WTC11 (cell line): ENCODE results near the gene ZNF710.

Experiments
- CREB1 ChIP-seq: sonication (generic); formaldehyde crosslinking; IDR thresholded peaks from 2 replicates; pipeline ENCODE4 v1.8.0; 2023; ENCODE audit warnings: mild to moderate bottlenecking, missing genetic modification reagents
- JUN ChIP-seq: sonication (generic); formaldehyde crosslinking; IDR thresholded peaks from 2 replicates; pipeline ENCODE4 v1.8.0; 2023; ENCODE audit warnings: mild to moderate bottlenecking, missing genetic modification reagents
- NFYB ChIP-seq: sonication (generic); formaldehyde crosslinking; conservative IDR thresholded peaks from 2 replicates; pipeline ENCODE4 v1.8.0; 2022; ENCODE audit warnings: low read depth, missing genetic modification reagents
- ZNF138 ChIP-seq: sonication (generic); formaldehyde crosslinking; conservative IDR thresholded peaks from 2 replicates; pipeline ENCODE4 v1.8.1; 2022; ENCODE audit warnings: mild to moderate bottlenecking, moderate library complexity, missing genetic modification reagents
- ZNF396 ChIP-seq: fragments of 250-450 bp; sonication (Bioruptor Pico); IDR thresholded peaks from 2 replicates; pipeline ENCODE4 v1.8.0; 2021; ENCODE audit warnings: mild to moderate bottlenecking, moderate library complexity, borderline replicate concordance
- TF ChIP-seq, protein P1 (sequence below): fragments of 200-600 bp; IDR thresholded peaks from 2 replicates; pipeline ENCODE4 v1.8.0; 2022; ENCODE audit warnings: antibody characterized with exemption
- TF ChIP-seq, protein P2 (sequence below): sonication (generic); formaldehyde crosslinking; IDR thresholded peaks from 2 replicates; pipeline ENCODE4 v1.8.0; 2022; ENCODE audit warnings: missing genetic modification reagents
- TF ChIP-seq, protein P3 (sequence below): sonication (generic); formaldehyde crosslinking; conservative IDR thresholded peaks from 2 replicates; pipeline ENCODE4 v1.8.1; 2022; ENCODE audit warnings: mild to moderate bottlenecking, missing genetic modification reagents
- TF ChIP-seq, protein P4 (sequence below): sonication (generic); formaldehyde crosslinking; IDR thresholded peaks from 2 replicates; pipeline ENCODE4 v1.8.0; 2022; ENCODE audit warnings: mild to moderate bottlenecking, missing genetic modification reagents
- TF ChIP-seq, protein P5 (sequence below): sonication (generic); formaldehyde crosslinking; IDR thresholded peaks from 2 replicates; pipeline ENCODE4 v1.8.1; 2022; ENCODE audit warnings: mild to moderate bottlenecking, moderate library complexity, missing genetic modification reagents
- TF ChIP-seq, protein P6 (sequence below): sonication (generic); formaldehyde crosslinking; IDR thresholded peaks from 2 replicates; pipeline ENCODE4 v1.8.1; 2023; ENCODE audit warnings: mild to moderate bottlenecking, missing genetic modification reagents, moderate library complexity

DNA sequence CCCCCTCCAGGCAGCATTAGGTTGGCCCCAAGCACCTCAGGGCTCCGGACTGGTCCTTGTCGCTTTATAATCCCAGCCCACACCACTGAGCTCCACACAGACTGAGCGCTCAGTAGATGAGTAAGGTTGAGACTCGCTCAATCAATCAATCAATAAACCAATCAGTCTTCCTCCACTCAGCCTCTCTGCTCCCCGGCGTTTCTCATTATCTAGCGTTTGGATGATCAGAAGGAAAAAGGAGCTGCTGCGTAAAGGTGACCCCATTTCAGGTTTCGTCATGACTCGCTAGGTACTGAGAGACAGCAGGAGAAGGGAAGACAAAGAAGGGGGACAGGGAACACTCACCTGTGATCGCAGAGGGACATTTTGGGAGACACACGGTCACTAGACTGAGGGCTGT is 41.2 kb downstream of the ZNF710 start:
- TF ChIP-seq NFYB (CRISPR knock-in tag) (no peak), JUN (no peak), ZNF396 (CRISPR knock-in tag) (no peak), ZNF138 (CRISPR knock-in tag) (no peak), CREB1 (no peak)
- TF ChIP-seq, protein P1, sequence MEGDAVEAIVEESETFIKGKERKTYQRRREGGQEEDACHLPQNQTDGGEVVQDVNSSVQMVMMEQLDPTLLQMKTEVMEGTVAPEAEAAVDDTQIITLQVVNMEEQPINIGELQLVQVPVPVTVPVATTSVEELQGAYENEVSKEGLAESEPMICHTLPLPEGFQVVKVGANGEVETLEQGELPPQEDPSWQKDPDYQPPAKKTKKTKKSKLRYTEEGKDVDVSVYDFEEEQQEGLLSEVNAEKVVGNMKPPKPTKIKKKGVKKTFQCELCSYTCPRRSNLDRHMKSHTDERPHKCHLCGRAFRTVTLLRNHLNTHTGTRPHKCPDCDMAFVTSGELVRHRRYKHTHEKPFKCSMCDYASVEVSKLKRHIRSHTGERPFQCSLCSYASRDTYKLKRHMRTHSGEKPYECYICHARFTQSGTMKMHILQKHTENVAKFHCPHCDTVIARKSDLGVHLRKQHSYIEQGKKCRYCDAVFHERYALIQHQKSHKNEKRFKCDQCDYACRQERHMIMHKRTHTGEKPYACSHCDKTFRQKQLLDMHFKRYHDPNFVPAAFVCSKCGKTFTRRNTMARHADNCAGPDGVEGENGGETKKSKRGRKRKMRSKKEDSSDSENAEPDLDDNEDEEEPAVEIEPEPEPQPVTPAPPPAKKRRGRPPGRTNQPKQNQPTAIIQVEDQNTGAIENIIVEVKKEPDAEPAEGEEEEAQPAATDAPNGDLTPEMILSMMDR = no peak
- TF ChIP-seq, protein P2, sequence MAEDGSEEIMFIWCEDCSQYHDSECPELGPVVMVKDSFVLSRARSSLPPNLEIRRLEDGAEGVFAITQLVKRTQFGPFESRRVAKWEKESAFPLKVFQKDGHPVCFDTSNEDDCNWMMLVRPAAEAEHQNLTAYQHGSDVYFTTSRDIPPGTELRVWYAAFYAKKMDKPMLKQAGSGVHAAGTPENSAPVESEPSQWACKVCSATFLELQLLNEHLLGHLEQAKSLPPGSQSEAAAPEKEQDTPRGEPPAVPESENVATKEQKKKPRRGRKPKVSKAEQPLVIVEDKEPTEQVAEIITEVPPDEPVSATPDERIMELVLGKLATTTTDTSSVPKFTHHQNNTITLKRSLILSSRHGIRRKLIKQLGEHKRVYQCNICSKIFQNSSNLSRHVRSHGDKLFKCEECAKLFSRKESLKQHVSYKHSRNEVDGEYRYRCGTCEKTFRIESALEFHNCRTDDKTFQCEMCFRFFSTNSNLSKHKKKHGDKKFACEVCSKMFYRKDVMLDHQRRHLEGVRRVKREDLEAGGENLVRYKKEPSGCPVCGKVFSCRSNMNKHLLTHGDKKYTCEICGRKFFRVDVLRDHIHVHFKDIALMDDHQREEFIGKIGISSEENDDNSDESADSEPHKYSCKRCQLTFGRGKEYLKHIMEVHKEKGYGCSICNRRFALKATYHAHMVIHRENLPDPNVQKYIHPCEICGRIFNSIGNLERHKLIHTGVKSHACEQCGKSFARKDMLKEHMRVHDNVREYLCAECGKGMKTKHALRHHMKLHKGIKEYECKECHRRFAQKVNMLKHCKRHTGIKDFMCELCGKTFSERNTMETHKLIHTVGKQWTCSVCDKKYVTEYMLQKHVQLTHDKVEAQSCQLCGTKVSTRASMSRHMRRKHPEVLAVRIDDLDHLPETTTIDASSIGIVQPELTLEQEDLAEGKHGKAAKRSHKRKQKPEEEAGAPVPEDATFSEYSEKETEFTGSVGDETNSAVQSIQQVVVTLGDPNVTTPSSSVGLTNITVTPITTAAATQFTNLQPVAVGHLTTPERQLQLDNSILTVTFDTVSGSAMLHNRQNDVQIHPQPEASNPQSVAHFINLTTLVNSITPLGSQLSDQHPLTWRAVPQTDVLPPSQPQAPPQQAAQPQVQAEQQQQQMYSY (CRISPR knock-in tag) = no peak
- TF ChIP-seq, protein P3, sequence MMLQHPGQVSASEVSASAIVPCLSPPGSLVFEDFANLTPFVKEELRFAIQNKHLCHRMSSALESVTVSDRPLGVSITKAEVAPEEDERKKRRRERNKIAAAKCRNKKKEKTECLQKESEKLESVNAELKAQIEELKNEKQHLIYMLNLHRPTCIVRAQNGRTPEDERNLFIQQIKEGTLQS = no peak
- TF ChIP-seq, protein P4, sequence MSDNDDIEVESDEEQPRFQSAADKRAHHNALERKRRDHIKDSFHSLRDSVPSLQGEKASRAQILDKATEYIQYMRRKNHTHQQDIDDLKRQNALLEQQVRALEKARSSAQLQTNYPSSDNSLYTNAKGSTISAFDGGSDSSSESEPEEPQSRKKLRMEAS (CRISPR knock-in tag) = no peak
- TF ChIP-seq, protein P5, sequence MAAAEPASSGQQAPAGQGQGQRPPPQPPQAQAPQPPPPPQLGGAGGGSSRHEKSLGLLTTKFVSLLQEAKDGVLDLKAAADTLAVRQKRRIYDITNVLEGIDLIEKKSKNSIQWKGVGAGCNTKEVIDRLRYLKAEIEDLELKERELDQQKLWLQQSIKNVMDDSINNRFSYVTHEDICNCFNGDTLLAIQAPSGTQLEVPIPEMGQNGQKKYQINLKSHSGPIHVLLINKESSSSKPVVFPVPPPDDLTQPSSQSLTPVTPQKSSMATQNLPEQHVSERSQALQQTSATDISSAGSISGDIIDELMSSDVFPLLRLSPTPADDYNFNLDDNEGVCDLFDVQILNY (CRISPR knock-in tag) = no peak
- TF ChIP-seq, protein P6, sequence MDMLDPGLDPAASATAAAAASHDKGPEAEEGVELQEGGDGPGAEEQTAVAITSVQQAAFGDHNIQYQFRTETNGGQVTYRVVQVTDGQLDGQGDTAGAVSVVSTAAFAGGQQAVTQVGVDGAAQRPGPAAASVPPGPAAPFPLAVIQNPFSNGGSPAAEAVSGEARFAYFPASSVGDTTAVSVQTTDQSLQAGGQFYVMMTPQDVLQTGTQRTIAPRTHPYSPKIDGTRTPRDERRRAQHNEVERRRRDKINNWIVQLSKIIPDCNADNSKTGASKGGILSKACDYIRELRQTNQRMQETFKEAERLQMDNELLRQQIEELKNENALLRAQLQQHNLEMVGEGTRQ (CRISPR knock-in tag) = no peak
